ENCODE results near the gene EML1. TPM values are rescaled to one million over a fixed set of nuclear protein-coding genes. Genes with fewer than 3 reads are reported as not detected.

Gene EML1
- total RNA-seq, 1 experiment from 2014 or later = 7.2 TPM

- Mint-ChIP-seq H3K27me3 (ENCODE audit: insufficient read depth, unreplicated experiment) (peaks cover 19% of the 10 kb centered on the region), H3K4me1 (ENCODE audit: low read depth, unreplicated experiment) (no peaks in the 10 kb centered on the region), H3K27ac (ENCODE audit: unreplicated experiment) (no peak overlapping the region), H3K36me3 (ENCODE audit: insufficient read depth, unreplicated experiment) (no peaks in the 10 kb centered on the region), H3K4me3 (ENCODE audit: unreplicated experiment) (no peak overlapping the region), H3K9me3 (ENCODE audit: unreplicated experiment) (no peaks in the 10 kb centered on the region)
- H3K9me3 ChIP-seq = no peaks in the 10 kb centered on the region
- no peak overlapping the region for H3K4me3 ChIP-seq (ENCODE audit: low read depth, low read length)
- POLR2A ChIA-PET = no interaction called here
- no TSS peak for BruUV-seq (replicated peaks)
- DNase-seq = no peak
- H3K4me1 ChIP-seq = no peaks in the 10 kb centered on the region
- intact Hi-C loops (cut with micrococcal nuclease; ENCODE audit: unreplicated experiment) = no loop called here
- TF ChIP-seq CTCF (IDR thresholded peaks at IDR 0.05; ENCODE audit: insufficient read depth in 1 of 2, low read depth in 1 of 2, low read length in 1 of 2, severe bottlenecking in 1 of 2, unreplicated experiment in 1 of 2) = no peak
- no peaks in the 10 kb centered on the region for H3K27me3 ChIP-seq (replicated peaks; ENCODE audit: control insufficient read depth, insufficient read depth, low read length)
- no peaks in the 10 kb centered on the region for H3K36me3 ChIP-seq (ENCODE audit: control insufficient read depth, insufficient read depth, low read length)
- CTCF ChIA-PET = no interaction called here
These were observed 38.1 kb downstream of the EML1 start for GRCh38 chr14:99831303-99831702.

GRCh38 chr14:99831903-99832685 is 38.9 kb downstream of the EML1 start:
- Mint-ChIP-seq H3K27ac (ENCODE audit: unreplicated experiment) (no peak overlapping the region), H3K9me3 (ENCODE audit: unreplicated experiment) (no peaks in the 10 kb centered on the region), H3K4me3 (ENCODE audit: unreplicated experiment) (no peak overlapping the region), H3K36me3 (ENCODE audit: insufficient read depth, unreplicated experiment) (no peaks in the 10 kb centered on the region), H3K4me1 (ENCODE audit: low read depth, unreplicated experiment) (no peaks in the 10 kb centered on the region), H3K27me3 (ENCODE audit: insufficient read depth, unreplicated experiment) (peaks cover 19% of the 10 kb centered on the region)
- Histone ChIP-seq H3K4me3 (ENCODE audit: low read depth, low read length) (no peak overlapping the region), H3K9me3 (no peaks in the 10 kb centered on the region), H3K27me3 (replicated peaks; ENCODE audit: control insufficient read depth, insufficient read depth, low read length) (no peaks in the 10 kb centered on the region), H3K4me1 (no peaks in the 10 kb centered on the region), H3K36me3 (ENCODE audit: control insufficient read depth, insufficient read depth, low read length) (no peaks in the 10 kb centered on the region)
- no TSS peak for BruUV-seq (replicated peaks)
- ChIA-PET CTCF (no interaction called here), POLR2A (interaction anchor here (1.0 kb wide), 1 partner anchor 48 kb away, joined by 4 read pairs; no protein-coding TSS in a partner anchor)
- DNase-seq = no peak
- intact Hi-C loops (cut with micrococcal nuclease; ENCODE audit: unreplicated experiment) = no loop called here
- no peak for TF ChIP-seq CTCF (IDR thresholded peaks at IDR 0.05; ENCODE audit: insufficient read depth in 1 of 2, low read depth in 1 of 2, low read length in 1 of 2, severe bottlenecking in 1 of 2, unreplicated experiment in 1 of 2)

DNA sequence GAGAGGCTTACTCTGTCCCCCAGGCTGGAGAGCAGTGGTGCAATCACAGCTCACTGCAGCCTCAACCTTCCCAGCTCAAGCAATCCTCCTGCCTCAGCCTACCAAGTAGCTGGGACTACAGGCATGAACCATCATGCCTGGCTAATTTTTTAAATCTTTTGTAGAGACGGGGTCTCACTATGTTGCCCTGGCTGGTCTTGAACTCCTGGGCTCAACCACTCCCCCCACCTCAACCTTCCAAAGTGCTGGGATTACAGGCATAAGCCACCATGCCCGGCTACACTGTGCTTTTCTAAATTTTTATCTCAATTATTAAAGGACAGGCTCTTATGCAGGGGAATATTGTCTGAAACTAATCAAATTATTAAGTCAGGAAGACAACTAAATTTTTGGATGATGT is 44.6 kb downstream of the EML1 start:
- Mint-ChIP-seq H3K9me3 (ENCODE audit: unreplicated experiment) (no peaks in the 10 kb centered on the region), H3K4me3 (ENCODE audit: unreplicated experiment) (no peak overlapping the region), H3K27me3 (ENCODE audit: insufficient read depth, unreplicated experiment) (peaks cover 11% of the 10 kb centered on the region), H3K36me3 (ENCODE audit: insufficient read depth, unreplicated experiment) (no peaks in the 10 kb centered on the region), H3K27ac (ENCODE audit: unreplicated experiment) (no peak overlapping the region), H3K4me1 (ENCODE audit: low read depth, unreplicated experiment) (peaks cover 14% of the 10 kb centered on the region)
- peaks cover 7% of the 10 kb centered on the region; the same call in 1 of the 2 replicates for H3K4me1 ChIP-seq
- ChIA-PET POLR2A (no interaction called here), CTCF (no interaction called here)
- intact Hi-C loops (cut with micrococcal nuclease; ENCODE audit: unreplicated experiment) = loop anchor here (5.0 kb wide), 1 partner anchor 56 kb away; no protein-coding TSS in a partner anchor
- no peak for TF ChIP-seq CTCF (IDR thresholded peaks at IDR 0.05; ENCODE audit: insufficient read depth in 1 of 2, low read depth in 1 of 2, low read length in 1 of 2, severe bottlenecking in 1 of 2, unreplicated experiment in 1 of 2)
- no peaks in the 10 kb centered on the region for H3K9me3 ChIP-seq
- DNase-seq = no peak
- no peaks in the 10 kb centered on the region for H3K27me3 ChIP-seq (replicated peaks; ENCODE audit: control insufficient read depth, insufficient read depth, low read length)
- H3K36me3 ChIP-seq (ENCODE audit: control insufficient read depth, insufficient read depth, low read length) = no peaks in the 10 kb centered on the region
- H3K4me3 ChIP-seq (ENCODE audit: low read depth, low read length) = no peak overlapping the region
- no TSS peak for BruUV-seq (replicated peaks)
